ACHN (cell line): Measurements from ENCODE around the gene MTRF1.
"Not testable (repeated sequence)": the region's sequence is repeated elsewhere in the genome, so short reads cannot be mapped to it uniquely, and the experiment has no call there.

Experiments
- DNase-seq: peaks from one replicate; pipeline ENCODE4 v3.0.0-alpha.2; 2015
- in situ Hi-C: cut with HindIII; loops from 2 replicates; pipeline ENCODE4 v1.10.0; 2017; ENCODE audit warnings: low sequenced_read_pairs, low pct_ligation_motif_present, low pct_unique_long_range_greater_than_20kb

The MTRF1 gene

DNA sequence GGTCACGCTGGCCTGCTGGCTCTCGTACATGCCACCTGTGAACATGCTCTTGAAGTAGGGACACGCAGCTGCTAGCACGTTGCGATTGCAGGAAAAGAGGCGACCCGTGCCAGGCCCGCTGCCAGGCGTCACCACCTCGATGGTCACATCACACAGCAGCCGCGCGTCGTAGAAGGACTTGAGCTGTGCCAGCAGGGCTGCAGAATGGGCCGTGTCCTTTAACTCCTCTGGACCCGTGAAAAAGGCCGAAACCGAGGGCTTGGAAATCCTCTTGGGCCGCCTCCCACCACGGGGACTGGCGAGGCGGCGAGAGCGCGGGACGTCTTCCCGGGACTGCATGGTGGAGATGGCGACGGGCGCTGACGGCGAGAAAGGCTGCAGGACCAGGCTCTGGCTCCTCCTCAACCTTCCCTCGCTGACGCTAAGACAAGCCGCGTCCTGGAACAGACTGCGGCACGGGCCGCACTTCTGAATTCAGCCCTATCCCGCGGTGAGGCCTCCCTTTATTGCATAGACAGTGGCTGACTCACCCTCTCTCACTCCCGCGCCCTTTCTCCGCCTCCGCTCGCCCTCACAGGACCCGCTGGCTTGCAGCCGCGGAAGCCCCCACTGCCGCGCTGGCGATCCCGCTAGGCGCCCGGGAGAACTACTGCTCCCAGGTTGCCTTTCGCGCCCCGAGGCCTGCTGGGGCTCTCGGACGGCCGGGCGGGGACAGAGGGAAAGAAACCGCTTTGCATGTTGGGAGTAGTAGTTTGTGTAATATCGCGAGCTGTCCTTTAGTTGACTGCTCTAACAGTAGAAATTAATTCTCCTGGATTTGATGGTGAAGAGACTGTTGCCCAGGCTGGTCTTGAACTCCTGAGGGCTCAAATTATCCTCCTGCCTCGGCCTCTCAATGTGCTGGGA is 69.2 kb downstream of the MTRF1 start, which contains the start of gene KBTBD7:
KBTBD7 (minus strand) TSS at position 651 of the 906 bp plus-strand sequence; CDS start at position 339, 312 bp downstream.
- DNase-seq = peak; percentile 92
- in situ Hi-C loops = no loop called here

GRCh38 chr13:41193469-41193868 is 69.9 kb downstream of the MTRF1 start:
- in situ Hi-C loops = no loop called here
- no peak for DNase-seq

DNA sequence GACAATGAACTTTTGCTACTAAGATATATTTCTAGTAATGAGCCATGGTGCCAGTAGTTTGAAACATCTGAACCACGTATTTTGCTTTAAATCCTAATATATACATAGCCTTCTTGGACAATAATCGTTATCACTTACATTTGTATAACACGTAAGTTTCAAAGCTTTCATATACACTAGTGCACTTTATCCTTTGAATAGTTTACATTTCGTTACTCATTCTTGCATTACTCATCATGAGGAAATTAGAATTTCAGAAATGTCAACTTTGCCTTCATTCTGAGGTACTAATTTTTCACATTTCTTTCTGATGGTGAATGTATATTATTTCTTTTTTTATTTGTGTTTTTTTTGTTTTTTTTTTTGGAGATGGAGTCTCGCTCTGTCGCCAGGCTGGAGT is 74.8 kb downstream of the MTRF1 start:
- DNase-seq = no peak

GRCh38 chr13:41186481-41186880 is 76.9 kb downstream of the MTRF1 start:
- DNase-seq = no peak
- in situ Hi-C loops = no loop called here

More for the DNA sequence above, 74.8 kb downstream of the MTRF1 start:
- in situ Hi-C loops = no loop called here

GRCh38 chr13:41182231-41182630 is 81.1 kb downstream of the MTRF1 start:
- in situ Hi-C loops = no loop called here
- DNase-seq = no peak

DNA sequence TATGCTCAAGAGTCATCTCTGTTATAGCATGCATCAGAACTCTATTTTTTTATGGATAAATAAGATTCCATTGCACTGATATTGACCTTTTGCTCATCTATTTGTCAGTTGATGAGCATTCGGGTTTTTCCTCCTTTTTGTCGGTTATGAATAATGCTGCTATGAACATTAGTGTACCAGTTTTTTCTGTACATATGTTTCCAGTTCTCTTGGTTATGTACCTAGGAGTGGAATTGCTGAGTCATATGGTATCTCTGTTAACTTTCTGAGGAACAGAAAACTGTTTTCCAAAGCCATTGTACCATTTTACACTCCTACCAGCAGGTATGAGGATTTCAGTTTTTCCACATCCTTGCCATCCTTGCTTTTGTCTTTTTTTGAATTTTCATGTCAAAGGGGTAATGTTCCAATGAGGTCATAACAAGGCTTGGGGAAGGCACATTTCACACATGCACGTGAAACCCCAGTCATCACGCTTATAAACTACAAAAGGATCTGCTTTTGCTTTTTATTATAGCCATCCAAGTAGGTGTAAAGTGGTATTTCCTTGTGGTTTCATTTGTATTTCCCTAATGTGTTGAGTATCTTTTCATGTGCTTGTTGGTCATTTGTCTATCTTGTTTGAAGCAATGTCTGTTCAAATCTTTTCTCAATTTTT is 83.7 kb downstream of the MTRF1 start:
- in situ Hi-C loops = no loop called here
- DNase-seq = no peak

- no peak for DNase-seq
- in situ Hi-C loops = no loop called here
These were observed 85.3 kb downstream of the MTRF1 start for GRCh38 chr13:41178040-41178439.

- no peak for DNase-seq
- in situ Hi-C loops = no loop called here
These were observed 85.8 kb downstream of the MTRF1 start for GRCh38 chr13:41177616-41178015.

- in situ Hi-C loops, DNase-seq: not testable (repeated sequence)
These were observed 87.8 kb downstream of the MTRF1 start for GRCh38 chr13:41175576-41175975.
